Endodermal cell (in vitro differentiated cells): ENCODE data around the gene LENEP. TPM values are rescaled to one million over a fixed set of nuclear protein-coding genes. Genes with fewer than 3 reads are reported as not detected.
A peak's percentile ranks its signal among the peaks of the same experiment; 100 is the strongest.

Experiments used
- DNase-seq: peaks from one replicate; pipeline ENCODE4 v3.0.0-alpha.2; 2017
- H3K27ac ChIP-seq: 2 replicates; pipeline ENCODE4 v1.5.1; 2013; ENCODE audit warnings: mild to moderate bottlenecking, low read depth, low read length, moderate library complexity
- H3K27me3 ChIP-seq: 2 replicates; pipeline ENCODE4 v1.6.1; 2013; ENCODE audit warnings: mild to moderate bottlenecking, low read length, moderate library complexity; ENCODE audit not compliant: insufficient read depth, control insufficient read depth, poor library complexity, severe bottlenecking
- H3K36me3 ChIP-seq: 2 replicates; pipeline ENCODE4 v1.7.0; 2013; ENCODE audit warnings: mild to moderate bottlenecking, low read length, moderate library complexity; ENCODE audit not compliant: control insufficient read depth, insufficient read depth
- H3K4me1 ChIP-seq: one replicate; pipeline ENCODE4 v1.7.0; 2013; ENCODE audit warnings: low read length; ENCODE audit not compliant: control insufficient read depth, insufficient read depth
- H3K4me3 ChIP-seq: 2 replicates; pipeline ENCODE4 v1.5.1; 2013; ENCODE audit warnings: mild to moderate bottlenecking, low read length, moderate library complexity
- H3K9ac ChIP-seq: 2 replicates; pipeline ENCODE4 v1.6.1; 2013; ENCODE audit warnings: mild to moderate bottlenecking, low read length, moderate library complexity; ENCODE audit not compliant: poor library complexity, severe bottlenecking; ENCODE audit errors: extremely low read depth
- H3K9me3 ChIP-seq: 2 replicates; pipeline ENCODE4 v1.6.1; 2013; ENCODE audit warnings: mild to moderate bottlenecking, low read length, moderate library complexity; ENCODE audit not compliant: control insufficient read depth
- H3K27ac Mint-ChIP-seq: 2 replicates; pipeline ENCODE4 v1.8.0; 2020; ENCODE audit warnings: mixed read lengths
- H3K27me3 Mint-ChIP-seq: 2 replicates; pipeline ENCODE4 v1.8.0; 2021; ENCODE audit warnings: mild to moderate bottlenecking, mixed read lengths; ENCODE audit not compliant: insufficient read depth
- H3K36me3 Mint-ChIP-seq: 2 replicates; pipeline ENCODE4 v1.8.0; 2020; ENCODE audit warnings: low read depth, mixed read lengths
- H3K4me1 Mint-ChIP-seq: 2 replicates; pipeline ENCODE4 v1.8.0; 2020; ENCODE audit warnings: mixed read lengths
- H3K4me3 Mint-ChIP-seq: 2 replicates; pipeline ENCODE4 v1.8.0; 2020; ENCODE audit warnings: mild to moderate bottlenecking, moderate library complexity, mixed read lengths
- H3K9me3 Mint-ChIP-seq: 2 replicates; pipeline ENCODE4 v1.8.0; 2020; ENCODE audit warnings: mild to moderate bottlenecking, mixed read lengths
- CTCF ChIP-seq: fragments of 200-600 bp; sonication (generic); conservative IDR thresholded peaks from 2 replicates; pipeline ENCODE4 v1.5.0; 2021; ENCODE audit warnings: antibody characterized with exemption, mild to moderate bottlenecking
- WGBS, 2 experiments: methylation state at CpG; one replicate each; pipeline versions ENCODE4 v1.1.5 to v1.1.7; 2013; ENCODE audit warnings: missing lambda C conversion rate in 2 of 2, mixed read lengths in 1 of 2; ENCODE audit not compliant: insufficient coverage in 1 of 2, insufficient read length in 1 of 2; 5-methylcytosine and 5-hydroxymethylcytosine counted together
- total RNA-seq, 2 donors: library from RNA; stranded (reverse); fragmentation: NEBNext Ultra II Directional in 1 of 2; extraction: Animal tissue kit (Norgen Biotek cat#: 25700) in 1 of 2; gene quantifications; 2 replicates in 1 of 2; 3 replicates in 1 of 2; pipeline ENCODE4 v1.2.1, GENCODE V29; 2021

The LENEP gene
- total RNA-seq, 2 donors from 2014 or later: 2.0 TPM; not detected in 1

GRCh38 chr1:155002464-155003226, 9.3 kb downstream of the LENEP start, which contains the start of gene ZBTB7B:
Gene ZBTB7B, plus strand, starts transcription at chr1:155002802. Its CDS starts 11,859 bp downstream, at chr1:155014661.
- peaks cover 9% of the 10 kb centered on the region for H3K4me1 ChIP-seq
- Mint-ChIP-seq H3K9me3 (no peaks in the 10 kb centered on the region), H3K27me3 (peaks cover 3% of the 10 kb centered on the region), H3K4me3 (peak within 1 kb of the TSS; percentile 93), H3K27ac (peak within 1 kb of the TSS; percentile 88), H3K4me1 (peaks cover 14% of the 10 kb centered on the region), H3K36me3 (no peaks in the 10 kb centered on the region)
- peak within 1 kb of the TSS; percentile 91 for H3K27ac ChIP-seq
- H3K9me3 ChIP-seq: no peaks in the 10 kb centered on the region
- H3K4me3 ChIP-seq: peak within 1 kb of the TSS; percentile 93
- TF ChIP-seq CTCF: no peak
- peak; percentile 77 for DNase-seq
- peak within 1 kb of the TSS; percentile 57 for H3K9ac ChIP-seq
- no peaks in the 10 kb centered on the region for H3K27me3 ChIP-seq
- H3K36me3 ChIP-seq: no peaks in the 10 kb centered on the region
- 1% methylated on average over 18 to 28 of the region's 35 CpGs for WGBS, 2 experiments

- Histone ChIP-seq H3K4me1 (peaks cover 9% of the 10 kb centered on the region), H3K36me3 (no peaks in the 10 kb centered on the region), H3K27ac (no peak overlapping the region), H3K9ac (peak overlapping the region; percentile 53), H3K9me3 (no peaks in the 10 kb centered on the region), H3K27me3 (no peaks in the 10 kb centered on the region), H3K4me3 (peak overlapping the region; percentile 93)
- WGBS, 2 experiments: 0% methylated on average over 16 to 36 of the region's 37 CpGs
- no peak for TF ChIP-seq CTCF
- peaks cover 3% of the 10 kb centered on the region for H3K27me3 Mint-ChIP-seq
- H3K4me3 Mint-ChIP-seq: peak overlapping the region; percentile 93
- DNase-seq: peak; percentile 81
- H3K36me3 Mint-ChIP-seq: no peaks in the 10 kb centered on the region
- H3K9me3 Mint-ChIP-seq: no peaks in the 10 kb centered on the region
- peaks cover 13% of the 10 kb centered on the region for H3K4me1 Mint-ChIP-seq
- H3K27ac Mint-ChIP-seq: peak overlapping the region; percentile 88
Measured at GRCh38 chr1:155003227-155003765, 9.9 kb downstream of the LENEP start.

GRCh38 chr1:155003766-155004351, 10.5 kb downstream of the LENEP start:
- H3K27ac Mint-ChIP-seq: peak overlapping the region; percentile 88

More at GRCh38 chr1:155003766-155004351, 10.5 kb downstream of the LENEP start:
- 0 to 4% methylated on average over 1 to 29 of the region's 34 CpGs for WGBS, 2 experiments
- H3K9me3 ChIP-seq: no peaks in the 10 kb centered on the region
- no peaks in the 10 kb centered on the region for H3K36me3 ChIP-seq
- no peak overlapping the region for H3K27ac ChIP-seq
- no peaks in the 10 kb centered on the region for H3K27me3 ChIP-seq
- H3K27me3 Mint-ChIP-seq: peaks cover 2% of the 10 kb centered on the region
- no peaks in the 10 kb centered on the region for H3K9me3 Mint-ChIP-seq
- H3K4me3 Mint-ChIP-seq: peak overlapping the region; percentile 93
- H3K4me1 Mint-ChIP-seq: peaks cover 13% of the 10 kb centered on the region
- H3K36me3 Mint-ChIP-seq: no peaks in the 10 kb centered on the region
- no peak for TF ChIP-seq CTCF
- H3K9ac ChIP-seq: peak overlapping the region; percentile 53
- peak; percentile 81 for DNase-seq
- H3K4me3 ChIP-seq: peak overlapping the region; percentile 93
- H3K4me1 ChIP-seq: peaks cover 9% of the 10 kb centered on the region
